Nucleus accumbens (tissue), 56 donors: ENCODE data around the gene MARK4.

Experiments
- DNase-seq, 56 donors: peaks; one replicate each; lab custom pipeline; 2025; lab: John Stamatoyannopoulos, UW

Gene MARK4

GRCh38 chr19:45271098-45271734 lies 20.1 kb downstream of the MARK4 start:
- DNase-seq = no peak

GRCh38 chr19:45271735-45272108 lies 20.7 kb downstream of the MARK4 start:
- DNase-seq = no peak

GRCh38 chr19:45273521-45273855 lies 22.4 kb downstream of the MARK4 start:
- DNase-seq = no peak

- DNase-seq = no peak
Observed at GRCh38 chr19:45275370-45275971, 24.4 kb downstream of the MARK4 start.

GRCh38 chr19:45276284-45276687 lies 25.2 kb downstream of the MARK4 start:
- DNase-seq = no peak

GRCh38 chr19:45278087-45278486 lies 27.0 kb downstream of the MARK4 start:
- no peak for DNase-seq

- no peak for DNase-seq
Observed at GRCh38 chr19:45279587-45280192, 28.6 kb downstream of the MARK4 start.

GRCh38 chr19:45280471-45280961 lies 29.4 kb downstream of the MARK4 start:
- peak in 2 of 56 donors; percentile 17 to 26 for DNase-seq

GRCh38 chr19:45283443-45284033 lies 32.5 kb downstream of the MARK4 start:
- no peak for DNase-seq

- no peak for DNase-seq
Observed at GRCh38 chr19:45290381-45290931, 39.4 kb downstream of the MARK4 start.

- no peak for DNase-seq
Observed at GRCh38 chr19:45291834-45292233, 40.8 kb downstream of the MARK4 start.

- DNase-seq = peak in 29 of 56 donors; percentile 2 to 77 (median 37)
Observed at GRCh38 chr19:45293682-45294081, 42.6 kb downstream of the MARK4 start.

GRCh38 chr19:45294291-45295029 lies 43.4 kb downstream of the MARK4 start:
- DNase-seq = peak in 41 of 56 donors; percentile 18 to 76 (median 46)

- no peak for DNase-seq
Observed at GRCh38 chr19:45295873-45296272, 44.8 kb downstream of the MARK4 start.

GRCh38 chr19:45296355-45296754 lies 45.3 kb downstream of the MARK4 start:
- no peak for DNase-seq

GRCh38 chr19:45297674-45298073 lies 46.6 kb downstream of the MARK4 start:
- DNase-seq = no peak

GRCh38 chr19:45298264-45298663 lies 47.2 kb downstream of the MARK4 start:
- no peak for DNase-seq

- no peak for DNase-seq
Observed at GRCh38 chr19:45299719-45300118, 48.6 kb downstream of the MARK4 start.

- no peak for DNase-seq
Observed at GRCh38 chr19:45302416-45302815, 51.3 kb downstream of the MARK4 start.

GRCh38 chr19:45303269-45304060 lies 52.4 kb downstream of the MARK4 start:
- DNase-seq = no peak
